Tibial artery (tissue), 4 donors: Measurements from ENCODE around the gene TFAP2E.

ENCODE experiments used
- DNase-seq, 2 donors: peaks; one replicate each; pipeline ENCODE4 v3.0.0-alpha.2; 2019
- H3K27ac ChIP-seq, 2 donors: fragments of 200-600 bp; sonication (generic) in 1 of 2; 1 replicate in 1 of 2; 2 replicates in 1 of 2; pipeline ENCODE4 v1.5.1; 2018 to 2019; ENCODE audit warnings: mild to moderate bottlenecking in 1 of 2
- H3K27me3 ChIP-seq, 2 donors: fragments of 200-600 bp; sonication (generic) in 1 of 2; one replicate each; pipeline versions ENCODE4 v1.5.1 to v1.6.0; 2016 to 2019
- H3K36me3 ChIP-seq, 3 donors: fragments of 200-600 bp; sonication (generic) in 2 of 3; one replicate each; pipeline ENCODE4 v1.5.1; 2016 to 2019; ENCODE audit warnings: mild to moderate bottlenecking in 2 of 3
- H3K4me1 ChIP-seq, 4 donors: fragments of 200-600 bp; sonication (generic) in 2 of 4; 1 replicate in 3 of 4; 2 replicates in 1 of 4; pipeline ENCODE4 v1.5.1; 2016 to 2019
- H3K4me3 ChIP-seq, 2 donors: fragments of 200-600 bp; sonication (generic) in 1 of 2; 1 replicate in 1 of 2; 2 replicates in 1 of 2; pipeline ENCODE4 v1.5.1; 2018 to 2019; ENCODE audit warnings: mild to moderate bottlenecking in 2 of 2
- H3K9me3 ChIP-seq, 3 donors: fragments of 200-600 bp; sonication (generic) in 1 of 3; one replicate each; pipeline ENCODE4 v1.5.1; 2016 to 2019
- CTCF ChIP-seq, 2 experiments: fragments of 200-600 bp in 1 of 2; fragments of 450-650 bp in 1 of 2; IDR thresholded peaks; one replicate each; pipeline ENCODE4 v1.5.1; 2017 to 2019; ENCODE audit warnings: antibody characterized with exemption in 2 of 2, mild to moderate bottlenecking in 1 of 2, moderate library complexity in 1 of 2
- intact Hi-C: fragments of 100-400 bp; cut with DNase I; formaldehyde crosslinking; loops from one replicate; pipeline ENCODE4 v1.15.0; 2023; ENCODE audit warnings: low total_unique reads

The TFAP2E gene

GRCh38 chr1:35554266-35555211 lies 18.6 kb upstream of the TFAP2E start:
- intact Hi-C loops: loop anchor here (5.0 kb wide), 2 partner anchors 83 to 362 kb away; partner anchors contain the start of gene SFPQ
- H3K4me3 ChIP-seq: no peak overlapping the region
- H3K27ac ChIP-seq: no peak overlapping the region
- DNase-seq: no peak
- no peaks in the 10 kb centered on the region for H3K27me3 ChIP-seq
- no peaks in the 10 kb centered on the region for H3K9me3 ChIP-seq
- peaks cover 0 to 45% (median 29%) of the 10 kb centered on the region in 4 donors for H3K4me1 ChIP-seq
- H3K36me3 ChIP-seq: peaks cover 13 to 33% (median 26%) of the 10 kb centered on the region in 3 donors
- no peak for TF ChIP-seq CTCF (IDR thresholded peaks at IDR 0.05)

GRCh38 chr1:35555212-35555584 lies 17.9 kb upstream of the TFAP2E start:
- peaks cover 10 to 27% (median 26%) of the 10 kb centered on the region in 3 donors for H3K36me3 ChIP-seq
- intact Hi-C loops: loop anchor here (5.0 kb wide), 2 partner anchors 82 to 363 kb away; partner anchors contain the start of gene SFPQ
- no peak for TF ChIP-seq CTCF (IDR thresholded peaks at IDR 0.05)
- H3K4me3 ChIP-seq: no peak overlapping the region
- no peaks in the 10 kb centered on the region for H3K27me3 ChIP-seq
- peaks cover 0 to 52% (median 31%) of the 10 kb centered on the region in 4 donors for H3K4me1 ChIP-seq
- no peak for DNase-seq
- H3K27ac ChIP-seq: no peak overlapping the region
- H3K9me3 ChIP-seq: no peaks in the 10 kb centered on the region

GRCh38 chr1:35555601-35556477 lies 17.3 kb upstream of the TFAP2E start:
- Histone ChIP-seq H3K4me1 (peaks cover 3 to 58% (median 37%) of the 10 kb centered on the region in 4 donors), H3K4me3 (peak overlapping the region; percentile 86 to 98), H3K36me3 (peaks cover 10 to 26% (median 23%) of the 10 kb centered on the region in 3 donors), H3K9me3 (no peaks in the 10 kb centered on the region), H3K27ac (peak overlapping the region in 1 of 2 donors; percentile 96), H3K27me3 (no peaks in the 10 kb centered on the region)
- no peak for DNase-seq
- no peak for TF ChIP-seq CTCF (IDR thresholded peaks at IDR 0.05)
- intact Hi-C loops: loop anchor here (5.0 kb wide), 2 partner anchors 81 to 364 kb away; partner anchors contain the start of gene SFPQ

GRCh38 chr1:35556484-35557117 lies 16.5 kb upstream of the TFAP2E start:
- no peak for TF ChIP-seq CTCF (IDR thresholded peaks at IDR 0.05)
- H3K9me3 ChIP-seq: no peaks in the 10 kb centered on the region
- no peak for DNase-seq
- peak overlapping the region; percentile 96 to 98 for H3K27ac ChIP-seq
- H3K4me1 ChIP-seq: peaks cover 3 to 66% (median 43%) of the 10 kb centered on the region in 4 donors
- intact Hi-C loops: loop anchor here (5.0 kb wide), 2 partner anchors 81 to 364 kb away; partner anchors contain the start of gene SFPQ
- H3K4me3 ChIP-seq: peak overlapping the region; percentile 86 to 98
- H3K27me3 ChIP-seq: no peaks in the 10 kb centered on the region
- peaks cover 10 to 21% (median 19%) of the 10 kb centered on the region in 3 donors for H3K36me3 ChIP-seq
